SK-N-SH (cell line): ENCODE results near the gene LYSMD3. TPM values are rescaled to one million over a fixed set of nuclear protein-coding genes. Genes with fewer than 3 reads are reported as not detected.
A peak's percentile ranks its signal among the peaks of the same experiment; 100 is the strongest.

ENCODE experiments used
- CTCF ChIA-PET: fragments of 300-600, 350-600 bp; formaldehyde crosslinking; extraction: SDS; loops from one replicate; lab custom pipeline; 2021; lab: Yijun Ruan, JAX
- POLR2A ChIA-PET: fragments of 350-600 bp; sonication (Branson Sonifier 250); formaldehyde crosslinking; extraction: SDS; loops from one replicate; lab custom pipeline; 2020; ENCODE audit warnings: antibody characterized with exemption, inconsistent platforms; lab: Yijun Ruan, JAX
- DNase-seq: peaks from one replicate; pipeline ENCODE4 v3.0.0; 2012
- H2AFZ ChIP-seq: fragments of 200-600 bp; sonication (generic); 2 replicates; pipeline ENCODE4 v1.8.1; 2016; ENCODE audit warnings: antibody characterized with exemption, mild to moderate bottlenecking, low read depth
- H3F3A ChIP-seq: fragments of 200-600 bp; sonication (generic); replicated peaks from 2 replicates; pipeline ENCODE3; 2016; ENCODE audit warnings: antibody characterized with exemption, mild to moderate bottlenecking; ENCODE audit not compliant: insufficient read depth
- H3K27ac ChIP-seq, 2 experiments: fragments of 200-500 bp in 1 of 2; fragments of 200-600 bp in 1 of 2; sonication (Bioruptor generic) in 1 of 2; sonication (generic), shearing (Covaris generic) in 1 of 2; 2 replicates each; pipeline versions ENCODE4 v1.5.1 to v1.6.1; 2014 to 2016; ENCODE audit warnings: low read depth in 2 of 2, inconsistent platforms in 1 of 2, low read length in 1 of 2, mild to moderate bottlenecking in 1 of 2, mixed read lengths in 1 of 2
- H3K27me3 ChIP-seq: fragments of 200-600 bp; sonication (generic), shearing (Covaris generic); 2 replicates; pipeline ENCODE4 v1.6.1; 2016; ENCODE audit warnings: mixed run types; ENCODE audit not compliant: insufficient read depth
- H3K36me3 ChIP-seq, 2 experiments: fragments of 200-500 bp in 1 of 2; fragments of 200-600 bp in 1 of 2; sonication (Bioruptor generic) in 1 of 2; sonication (generic) in 1 of 2; replicated peaks in 1 of 2; 2 replicates each; pipeline versions ENCODE3 to v1.5.1; 2014 to 2016; ENCODE audit warnings: low read length in 1 of 2, mild to moderate bottlenecking in 1 of 2; ENCODE audit not compliant: insufficient read depth in 2 of 2, control insufficient read depth in 1 of 2
- H3K4me1 ChIP-seq, 2 experiments: fragments of 200-500 bp in 1 of 2; fragments of 200-600 bp in 1 of 2; sonication (Bioruptor generic) in 1 of 2; sonication (generic), shearing (Covaris generic) in 1 of 2; 2 replicates each; pipeline versions ENCODE4 v1.5.1 to v1.6.1; 2014 to 2016; ENCODE audit warnings: low read depth in 1 of 2, low read length in 1 of 2, mixed run types in 1 of 2; ENCODE audit not compliant: insufficient read depth in 2 of 2, control insufficient read depth in 1 of 2
- H3K4me2 ChIP-seq: fragments of 200-600 bp; sonication (generic), shearing (Covaris generic); 2 replicates; pipeline ENCODE4 v1.6.1; 2017; ENCODE audit warnings: mixed run types
- H3K4me3 ChIP-seq, 2 experiments: fragments of 200-500 bp in 1 of 2; fragments of 200-600 bp in 1 of 2; sonication (Bioruptor generic) in 1 of 2; sonication (generic), shearing (Covaris generic) in 1 of 2; 2 replicates each; pipeline versions ENCODE4 v1.5.1 to v1.8.1; 2014 to 2016; ENCODE audit warnings: low read depth in 2 of 2, inconsistent platforms in 1 of 2, low read length in 1 of 2, mild to moderate bottlenecking in 1 of 2, mixed read lengths in 1 of 2, moderate library complexity in 1 of 2
- H3K79me2 ChIP-seq: fragments of 200-600 bp; sonication (generic); 2 replicates; pipeline ENCODE4 v1.8.1; 2017; ENCODE audit warnings: mild to moderate bottlenecking; ENCODE audit not compliant: insufficient read depth
- H3K9ac ChIP-seq: fragments of 200-600 bp; sonication (generic); 2 replicates; pipeline ENCODE4 v1.6.1; 2017; ENCODE audit warnings: mixed run types
- H3K9me2 ChIP-seq: fragments of 200-600 bp; sonication (generic); 2 replicates; pipeline ENCODE4 v1.6.1; 2017; ENCODE audit warnings: mixed run types
- H3K9me3 ChIP-seq: fragments of 200-600 bp; sonication (generic); 2 replicates; pipeline ENCODE4 v1.6.1; 2017; ENCODE audit warnings: mixed run types, mild to moderate bottlenecking, moderate library complexity
- H4K20me1 ChIP-seq: fragments of 200-600 bp; sonication (generic); 2 replicates; pipeline ENCODE4 v1.6.1; 2017; ENCODE audit warnings: mild to moderate bottlenecking, mixed run types; ENCODE audit not compliant: insufficient read depth
- RFX5 ChIP-seq: IDR thresholded peaks from 2 replicates; pipeline ENCODE4 v1.6.1; 2012; ENCODE audit warnings: mild to moderate bottlenecking, improper control_type of control experiment, low read length
- RXRA ChIP-seq: IDR thresholded peaks from 2 replicates; pipeline ENCODE4 v1.4.0; 2012; ENCODE audit warnings: low read depth, mild to moderate bottlenecking, borderline replicate concordance
- SIN3A ChIP-seq: IDR thresholded peaks from 2 replicates; pipeline ENCODE4 v1.6.1; 2012; ENCODE audit warnings: low read depth, mild to moderate bottlenecking, low read length, moderate library complexity, borderline replicate concordance
- TCF12 ChIP-seq: IDR thresholded peaks from 2 replicates; pipeline ENCODE4 v1.4.0; 2012
- polyA plus RNA-seq, 3 experiments: library from polyadenylated mRNA; depleted of rRNA; stranded (reverse); fragments of >200 nt; gene quantifications; 2 replicates each; pipeline ENCODE4 v1.2.3, GENCODE V29; 2012
- TF ChIP-seq, protein P1 (sequence below): IDR thresholded peaks from 2 replicates; pipeline ENCODE4 v1.6.1; 2012; ENCODE audit warnings: mild to moderate bottlenecking, low read depth, low read length, moderate library complexity
- TF ChIP-seq, protein P2 (sequence below): IDR thresholded peaks from 2 replicates; pipeline ENCODE4 v1.4.0; 2012; ENCODE audit warnings: low read depth
- TF ChIP-seq, protein P3 (sequence below): fragments of 150-350 bp; IDR thresholded peaks from 2 replicates; pipeline ENCODE4 v1.6.1; 2017; ENCODE audit warnings: antibody characterized with exemption, low read length, low read depth, borderline replicate concordance

The LYSMD3 gene
- polyA plus RNA-seq, 1 of the 3 experiments (the other 2 are of a cell fraction): 6.7 TPM

DNA sequence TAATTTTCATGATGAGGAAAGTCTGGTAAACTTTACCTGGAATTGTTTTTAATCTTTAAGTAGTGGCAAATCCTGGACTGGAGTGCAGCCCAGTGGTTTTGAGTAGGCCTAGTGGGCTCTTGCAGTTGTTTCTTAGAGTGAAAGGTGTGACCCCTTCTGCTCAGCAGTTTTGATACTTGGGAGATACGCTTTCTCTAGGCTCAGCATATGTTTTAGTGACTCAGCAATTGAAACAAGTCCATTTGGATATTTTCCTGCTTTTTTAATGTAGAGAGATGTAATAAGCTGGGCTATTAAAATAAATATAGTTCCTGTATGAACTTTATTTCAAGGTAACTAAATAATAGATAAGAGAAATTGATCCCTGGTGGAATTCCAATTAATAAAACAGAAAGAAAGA, 48.7 kb downstream of the LYSMD3 start (continued):
- TF ChIP-seq, protein P1, sequence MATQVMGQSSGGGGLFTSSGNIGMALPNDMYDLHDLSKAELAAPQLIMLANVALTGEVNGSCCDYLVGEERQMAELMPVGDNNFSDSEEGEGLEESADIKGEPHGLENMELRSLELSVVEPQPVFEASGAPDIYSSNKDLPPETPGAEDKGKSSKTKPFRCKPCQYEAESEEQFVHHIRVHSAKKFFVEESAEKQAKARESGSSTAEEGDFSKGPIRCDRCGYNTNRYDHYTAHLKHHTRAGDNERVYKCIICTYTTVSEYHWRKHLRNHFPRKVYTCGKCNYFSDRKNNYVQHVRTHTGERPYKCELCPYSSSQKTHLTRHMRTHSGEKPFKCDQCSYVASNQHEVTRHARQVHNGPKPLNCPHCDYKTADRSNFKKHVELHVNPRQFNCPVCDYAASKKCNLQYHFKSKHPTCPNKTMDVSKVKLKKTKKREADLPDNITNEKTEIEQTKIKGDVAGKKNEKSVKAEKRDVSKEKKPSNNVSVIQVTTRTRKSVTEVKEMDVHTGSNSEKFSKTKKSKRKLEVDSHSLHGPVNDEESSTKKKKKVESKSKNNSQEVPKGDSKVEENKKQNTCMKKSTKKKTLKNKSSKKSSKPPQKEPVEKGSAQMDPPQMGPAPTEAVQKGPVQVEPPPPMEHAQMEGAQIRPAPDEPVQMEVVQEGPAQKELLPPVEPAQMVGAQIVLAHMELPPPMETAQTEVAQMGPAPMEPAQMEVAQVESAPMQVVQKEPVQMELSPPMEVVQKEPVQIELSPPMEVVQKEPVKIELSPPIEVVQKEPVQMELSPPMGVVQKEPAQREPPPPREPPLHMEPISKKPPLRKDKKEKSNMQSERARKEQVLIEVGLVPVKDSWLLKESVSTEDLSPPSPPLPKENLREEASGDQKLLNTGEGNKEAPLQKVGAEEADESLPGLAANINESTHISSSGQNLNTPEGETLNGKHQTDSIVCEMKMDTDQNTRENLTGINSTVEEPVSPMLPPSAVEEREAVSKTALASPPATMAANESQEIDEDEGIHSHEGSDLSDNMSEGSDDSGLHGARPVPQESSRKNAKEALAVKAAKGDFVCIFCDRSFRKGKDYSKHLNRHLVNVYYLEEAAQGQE: no peak
- TF ChIP-seq SIN3A: no peak

DNA sequence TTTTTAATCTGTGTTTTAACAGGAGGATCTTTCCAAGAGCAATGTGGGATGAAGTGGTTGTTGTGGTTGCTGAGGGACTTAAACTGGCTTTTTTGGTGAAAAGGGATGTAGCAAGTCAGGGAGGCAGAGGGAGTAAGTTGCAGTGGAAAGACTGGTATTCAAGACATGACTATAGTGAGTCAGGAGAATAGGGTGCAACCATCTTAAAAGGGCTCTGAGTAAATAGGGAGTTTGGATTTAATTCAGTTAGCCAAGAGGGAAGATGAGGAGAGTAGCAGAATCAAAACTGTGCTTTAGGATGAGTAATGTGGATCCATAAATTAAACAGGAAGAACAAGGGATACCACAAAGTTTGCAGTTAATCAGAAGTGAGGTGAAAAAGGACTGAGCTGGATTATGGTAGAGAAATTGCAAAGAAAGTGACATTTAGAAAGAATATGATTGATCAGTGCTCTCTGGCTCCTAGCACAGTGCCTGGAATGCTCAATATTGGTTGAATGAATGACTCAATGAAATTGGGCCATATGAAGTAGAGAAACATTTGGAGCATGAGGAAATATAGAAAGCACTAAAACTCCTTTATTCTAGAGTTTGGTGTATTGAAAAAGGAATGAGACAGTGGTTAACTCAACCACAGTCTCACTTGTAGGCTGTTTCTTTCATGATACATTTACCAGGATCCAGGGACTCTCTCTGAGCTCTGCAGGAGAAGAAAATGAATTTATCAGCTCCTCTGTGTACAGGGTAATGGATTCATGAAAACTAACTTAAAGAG, 49.6 kb downstream of the LYSMD3 start:
- no peak for TF ChIP-seq TCF12
- TF ChIP-seq RXRA: no peak
- no peak for TF ChIP-seq RFX5
- TF ChIP-seq, protein P2, sequence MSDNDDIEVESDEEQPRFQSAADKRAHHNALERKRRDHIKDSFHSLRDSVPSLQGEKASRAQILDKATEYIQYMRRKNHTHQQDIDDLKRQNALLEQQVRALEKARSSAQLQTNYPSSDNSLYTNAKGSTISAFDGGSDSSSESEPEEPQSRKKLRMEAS: no peak
- TF ChIP-seq, protein P3, sequence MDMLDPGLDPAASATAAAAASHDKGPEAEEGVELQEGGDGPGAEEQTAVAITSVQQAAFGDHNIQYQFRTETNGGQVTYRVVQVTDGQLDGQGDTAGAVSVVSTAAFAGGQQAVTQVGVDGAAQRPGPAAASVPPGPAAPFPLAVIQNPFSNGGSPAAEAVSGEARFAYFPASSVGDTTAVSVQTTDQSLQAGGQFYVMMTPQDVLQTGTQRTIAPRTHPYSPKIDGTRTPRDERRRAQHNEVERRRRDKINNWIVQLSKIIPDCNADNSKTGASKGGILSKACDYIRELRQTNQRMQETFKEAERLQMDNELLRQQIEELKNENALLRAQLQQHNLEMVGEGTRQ: no peak
- TF ChIP-seq, protein P1: no peak
- Histone ChIP-seq H3K9ac (no peak overlapping the region), H3K27ac (peak overlapping the region in 1 of 2 experiments; percentile 1; a peak in 1 of 4 replicates), H2AFZ (no peak overlapping the region), H3K79me2 (no peaks in the 10 kb centered on the region), H3K36me3 (no peaks in the 10 kb centered on the region), H4K20me1 (no peaks in the 10 kb centered on the region), H3K4me3 (no peak overlapping the region), H3K4me1 (peaks cover 0 to 26% of the 10 kb centered on the region in 2 experiments; a peak in 2 of 4 replicates), H3K27me3 (no peaks in the 10 kb centered on the region), H3K9me2 (no peaks in the 10 kb centered on the region), H3K9me3 (no peaks in the 10 kb centered on the region), H3F3A (no peaks in the 10 kb centered on the region), H3K4me2 (no peak overlapping the region)
- POLR2A ChIA-PET: no interaction called here
- no peak for DNase-seq
- CTCF ChIA-PET: no interaction called here
